ENCODE data around the gene AOPEP.
A peak's percentile ranks its signal among the peaks of the same experiment; 100 is the strongest.

Gene AOPEP

GRCh38 chr9:94761481-94761880, 35.0 kb downstream of the AOPEP start:
- no peak for DNase-seq (ENCODE audit: low read depth)

DNA sequence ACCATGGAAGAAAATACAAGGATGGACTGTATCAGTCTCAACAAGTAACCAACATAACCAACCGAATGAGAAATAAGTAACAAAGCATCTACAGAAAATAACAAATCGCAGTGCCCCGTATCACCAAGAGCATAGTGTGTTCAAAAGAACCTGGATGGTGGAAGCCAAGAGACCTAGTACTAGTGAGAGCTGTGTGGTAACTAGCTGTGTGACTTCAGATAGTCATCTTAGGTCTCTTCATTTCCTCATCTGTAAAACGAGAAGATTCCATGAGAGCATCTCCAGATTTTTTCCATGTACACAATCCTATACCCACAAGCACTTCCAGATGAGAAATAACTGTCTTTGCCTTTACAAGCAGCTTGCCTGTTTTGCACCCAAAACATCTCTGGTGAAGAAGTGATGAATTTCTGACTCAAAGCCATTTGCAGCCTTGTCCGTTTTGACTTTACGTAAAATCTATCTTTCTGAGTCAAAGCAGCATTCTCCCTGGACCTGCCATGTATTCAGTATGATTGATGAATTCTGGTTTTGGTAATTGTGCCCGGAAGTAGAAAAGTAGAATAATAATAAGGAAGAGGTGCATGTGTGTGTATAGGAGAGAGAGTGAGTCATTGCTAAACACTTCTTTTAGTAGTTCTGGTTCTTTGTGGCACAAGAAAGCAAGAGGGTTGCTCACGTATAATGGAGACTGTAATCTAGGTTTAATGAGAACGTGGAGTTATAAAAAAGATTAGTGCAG, 41.0 kb downstream of the AOPEP start:
- no peak for DNase-seq (ENCODE audit: low read depth)

DNA sequence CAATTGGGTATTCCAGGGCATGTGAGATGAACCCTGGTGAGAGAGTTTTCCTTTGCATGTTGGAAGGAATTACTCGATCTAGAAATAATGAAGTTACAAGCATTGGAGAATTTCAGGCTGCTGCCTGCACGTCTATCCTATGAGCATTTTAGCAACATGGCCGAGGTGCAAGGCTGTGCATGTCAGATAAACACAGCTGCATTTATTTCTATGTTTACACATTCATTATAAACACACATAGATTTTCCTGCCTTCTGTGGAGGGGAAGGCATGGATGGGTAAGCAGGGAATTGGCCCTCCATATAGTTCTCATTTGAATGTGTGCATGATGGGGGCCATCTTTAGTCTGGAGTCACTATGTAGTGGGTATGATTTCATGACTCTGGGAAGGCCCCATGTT, 42.3 kb downstream of the AOPEP start:
- DNase-seq (ENCODE audit: low read depth) = no peak

DNA sequence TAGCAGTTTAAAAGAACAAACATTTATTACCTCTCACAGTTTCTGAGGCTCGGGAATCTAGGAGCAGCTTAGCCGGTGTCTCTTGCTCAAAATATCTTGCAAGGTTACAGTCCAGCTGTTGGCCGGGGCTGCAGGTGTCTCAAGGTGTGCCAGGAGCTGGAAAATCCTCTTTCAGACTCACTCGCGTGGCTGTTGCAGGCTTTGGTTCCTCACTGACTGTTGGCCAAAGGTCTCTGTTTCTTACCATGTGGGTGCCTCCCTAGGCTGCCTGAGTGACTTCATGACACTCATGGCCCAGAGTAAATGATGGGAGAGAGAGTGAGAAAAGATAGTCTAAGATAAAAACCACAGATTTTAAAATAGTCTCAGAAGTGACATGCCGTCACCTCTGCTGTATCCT, 43.8 kb downstream of the AOPEP start:
- DNase-seq (ENCODE audit: low read depth) = no peak

- DNase-seq (ENCODE audit: low read depth) = no peak
Observed at GRCh38 chr9:94771096-94771495, 44.6 kb downstream of the AOPEP start.

DNA sequence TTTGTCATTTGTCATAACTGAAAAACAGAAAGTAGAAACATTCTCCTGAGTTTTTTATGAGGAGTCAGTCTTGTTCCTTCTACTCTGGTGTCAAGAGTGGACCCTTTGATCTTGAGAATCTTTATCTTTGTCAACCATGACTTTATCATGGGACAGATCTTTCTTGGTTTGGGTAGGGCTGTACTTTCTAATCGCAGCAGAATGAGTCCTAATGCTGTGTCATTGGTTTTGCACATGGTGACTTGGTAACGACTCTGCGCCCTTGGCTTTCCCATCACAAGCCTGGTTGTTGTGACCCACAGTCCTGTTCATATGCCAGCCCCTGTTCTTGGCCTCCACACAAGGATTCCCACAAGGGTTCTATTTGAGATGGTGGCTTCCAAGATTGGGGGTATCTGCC, 45.6 kb downstream of the AOPEP start:
- DNase-seq (ENCODE audit: low read depth) = no peak

GRCh38 chr9:94772639-94773303, 46.3 kb downstream of the AOPEP start:
- DNase-seq (ENCODE audit: low read depth) = no peak

DNA sequence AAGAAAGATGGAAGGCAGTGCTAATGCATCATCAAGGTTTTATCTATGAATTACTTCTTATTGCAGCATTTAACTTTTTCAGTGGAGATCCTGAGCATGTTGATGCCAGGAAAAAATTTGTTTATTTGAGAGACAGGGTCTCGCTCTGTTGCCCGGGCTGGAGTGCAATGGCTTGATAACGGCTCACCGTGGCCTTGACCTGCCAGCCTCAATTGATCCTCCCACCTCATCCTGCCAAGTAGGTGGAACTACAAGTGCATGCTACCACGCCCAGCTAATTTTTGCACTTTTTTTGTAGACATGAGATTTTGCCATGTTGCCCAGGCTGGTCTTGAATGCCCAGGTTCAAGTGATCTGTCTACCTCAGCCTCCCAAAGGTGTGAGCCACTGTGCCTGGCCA, 47.2 kb downstream of the AOPEP start:
- no peak for DNase-seq (ENCODE audit: low read depth)

DNA sequence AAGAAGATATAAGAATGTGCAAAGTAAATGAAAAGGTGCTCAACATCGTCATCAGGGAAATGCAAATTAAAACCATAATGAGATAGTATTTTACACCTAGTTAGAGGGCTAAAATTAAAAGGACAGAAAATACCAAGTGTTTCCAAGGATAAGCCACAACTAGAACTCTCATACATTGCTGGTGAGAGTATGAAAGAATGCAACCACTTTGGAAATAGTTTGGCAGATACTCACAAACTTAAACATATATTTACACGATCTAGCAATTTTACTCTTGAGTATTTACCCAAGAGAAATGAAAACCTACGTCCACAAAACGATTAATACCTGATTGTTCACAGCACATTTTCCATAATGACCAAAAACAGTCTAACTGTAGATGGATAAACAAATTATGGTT, 51.5 kb downstream of the AOPEP start:
- DNase-seq (ENCODE audit: low read depth) = no peak

- DNase-seq (ENCODE audit: low read depth) = no peak
Observed at GRCh38 chr9:94779031-94779430, 52.5 kb downstream of the AOPEP start.

DNA sequence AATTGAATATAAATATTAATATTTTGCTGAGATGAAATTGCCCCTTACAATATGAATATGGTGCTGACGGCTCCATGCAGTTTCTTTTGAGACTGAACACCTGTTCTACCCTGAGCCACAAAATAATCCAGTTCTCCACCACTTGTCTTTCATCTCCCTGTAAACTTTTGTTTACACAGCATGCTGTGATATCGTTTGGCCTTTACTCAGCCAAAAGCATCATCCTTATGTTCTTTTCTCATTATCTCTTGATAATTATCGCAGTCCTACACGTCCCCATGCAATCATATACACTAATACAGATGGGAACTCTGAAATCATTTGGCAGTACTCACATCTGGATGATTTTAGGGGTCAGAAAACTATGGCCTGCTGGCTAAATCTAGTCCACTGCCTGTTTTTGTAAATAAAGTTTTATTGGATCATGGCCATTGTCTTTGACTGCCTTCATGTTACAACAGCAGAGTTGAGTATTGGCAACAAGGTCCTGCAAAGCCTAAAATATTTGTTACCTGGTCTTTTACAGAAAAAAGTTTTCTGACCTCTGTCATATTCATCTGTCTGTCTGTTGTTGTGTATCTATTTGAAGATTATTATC, 53.3 kb downstream of the AOPEP start:
- no peak for DNase-seq (ENCODE audit: low read depth)

DNA sequence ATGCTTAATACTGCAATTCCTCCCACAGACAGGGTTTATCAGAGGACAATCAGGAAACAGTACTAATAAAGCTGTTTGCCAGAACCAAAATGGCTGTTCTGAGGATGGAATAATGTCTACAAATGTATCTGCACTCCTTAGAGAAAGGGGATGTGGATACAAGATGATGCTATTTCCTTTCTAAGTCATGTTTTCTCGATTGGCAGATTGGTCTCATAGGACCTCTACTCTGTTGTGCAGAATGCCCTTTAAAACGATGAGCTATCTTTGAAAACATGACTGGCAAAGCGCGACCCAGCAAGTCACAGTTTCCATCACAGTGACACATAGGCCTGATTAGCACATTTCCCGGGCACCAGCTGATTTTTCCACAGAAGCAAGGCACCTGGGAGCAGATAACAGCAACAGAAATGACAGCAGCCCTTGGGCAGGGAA, 54.0 kb downstream of the AOPEP start:
- DNase-seq (ENCODE audit: low read depth) = no peak

DNA sequence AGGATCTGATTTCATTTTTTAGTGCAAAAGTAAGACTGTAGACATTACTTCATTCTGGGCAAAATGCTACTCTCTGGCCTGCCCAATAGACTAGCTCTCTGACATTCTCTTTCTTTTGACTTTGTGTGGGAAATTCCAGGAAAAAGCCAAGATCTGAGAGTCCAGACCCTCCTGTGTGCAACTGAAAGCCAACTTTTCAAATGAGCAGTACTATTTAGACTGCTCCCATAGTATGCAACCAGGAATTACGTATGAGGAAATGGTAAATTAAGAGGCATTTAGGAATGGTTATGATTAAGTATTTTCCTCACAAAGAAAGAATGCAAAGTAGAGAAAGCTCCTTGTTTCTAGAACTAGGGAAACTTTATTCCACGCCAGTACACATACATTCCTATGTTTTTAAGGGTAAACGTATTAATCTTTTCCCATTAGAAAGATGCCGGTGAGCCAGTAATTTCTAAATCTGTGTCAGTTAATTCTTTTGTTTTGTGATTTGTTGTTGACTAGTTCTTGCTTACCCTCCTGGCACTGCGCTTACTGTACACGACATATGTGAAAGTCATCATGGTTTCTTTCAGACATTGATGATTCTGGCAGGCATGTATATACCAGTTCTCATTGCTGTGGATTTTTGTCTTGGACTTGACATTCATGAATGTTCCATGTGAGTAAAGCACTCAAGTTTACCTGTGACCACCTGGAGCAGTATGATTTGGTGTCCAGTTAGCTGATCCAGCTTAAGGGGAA, 56.0 kb downstream of the AOPEP start:
- no peak for DNase-seq (ENCODE audit: low read depth)

GRCh38 chr9:94783102-94783682, 56.7 kb downstream of the AOPEP start:
- peak; percentile 21 for DNase-seq (ENCODE audit: low read depth)

DNA sequence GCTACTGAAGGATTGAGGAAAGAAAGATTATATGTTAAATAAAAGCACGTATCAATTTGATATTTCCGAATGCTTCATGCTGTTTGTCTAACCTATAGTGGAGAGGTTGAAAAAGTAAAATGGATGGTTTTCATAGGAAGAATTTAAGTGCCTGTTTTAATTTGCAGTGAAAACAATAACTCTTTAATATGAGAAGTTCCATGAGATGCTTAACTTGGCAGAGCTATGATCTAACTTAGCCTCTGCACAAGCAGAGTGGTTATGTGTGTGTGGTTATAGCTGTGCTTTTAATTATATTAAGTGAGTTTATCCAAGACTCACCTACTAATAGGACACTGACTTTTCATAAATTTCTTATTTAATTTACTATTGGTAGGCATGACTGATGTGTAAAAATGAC, 57.4 kb downstream of the AOPEP start:
- DNase-seq (ENCODE audit: low read depth) = no peak

DNA sequence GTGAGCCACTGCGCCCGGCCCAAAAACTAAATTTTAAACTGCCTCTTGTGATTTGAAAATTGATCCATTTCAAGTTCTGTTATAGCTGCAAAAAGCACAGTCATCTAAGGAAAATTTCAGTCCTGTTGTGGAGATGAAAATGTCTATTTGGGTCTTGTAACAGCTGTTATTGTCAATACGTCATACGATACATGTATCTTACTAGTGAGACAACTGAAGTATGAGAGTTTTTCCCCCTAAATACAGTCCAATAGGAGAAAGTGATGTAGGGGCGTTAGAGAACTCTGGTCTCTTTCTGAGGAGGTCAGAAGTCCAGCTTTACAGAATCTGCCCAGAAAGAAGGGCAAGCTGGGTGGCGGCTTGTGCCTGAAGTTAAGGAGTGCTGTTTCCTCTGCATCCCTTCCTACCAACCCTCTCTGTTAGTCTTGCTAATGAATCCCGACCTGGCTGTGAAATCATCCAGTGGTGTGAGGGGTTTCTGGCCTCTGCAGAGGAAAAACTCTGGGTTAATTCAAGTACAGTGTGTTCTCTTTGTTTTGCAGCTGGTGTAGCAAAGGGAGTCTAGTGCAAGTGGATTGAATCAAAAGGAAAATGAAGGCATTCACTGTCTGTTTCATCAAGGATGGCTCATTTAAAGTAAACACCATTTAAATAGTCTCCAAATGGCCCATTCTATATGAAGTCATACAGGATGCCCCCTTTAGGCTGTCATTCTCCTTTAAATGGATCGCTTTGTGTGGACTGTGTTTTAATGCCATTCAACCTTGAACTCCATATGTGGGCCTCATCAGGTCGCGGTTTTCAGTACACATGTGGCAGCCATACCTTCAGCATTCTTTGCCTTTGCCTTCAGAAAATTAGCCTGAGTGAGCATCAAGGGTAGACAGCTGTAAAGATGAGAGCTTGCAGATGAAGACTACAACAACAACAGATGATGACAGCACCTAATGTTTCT, 59.0 kb downstream of the AOPEP start:
- no peak for DNase-seq (ENCODE audit: low read depth)

DNA sequence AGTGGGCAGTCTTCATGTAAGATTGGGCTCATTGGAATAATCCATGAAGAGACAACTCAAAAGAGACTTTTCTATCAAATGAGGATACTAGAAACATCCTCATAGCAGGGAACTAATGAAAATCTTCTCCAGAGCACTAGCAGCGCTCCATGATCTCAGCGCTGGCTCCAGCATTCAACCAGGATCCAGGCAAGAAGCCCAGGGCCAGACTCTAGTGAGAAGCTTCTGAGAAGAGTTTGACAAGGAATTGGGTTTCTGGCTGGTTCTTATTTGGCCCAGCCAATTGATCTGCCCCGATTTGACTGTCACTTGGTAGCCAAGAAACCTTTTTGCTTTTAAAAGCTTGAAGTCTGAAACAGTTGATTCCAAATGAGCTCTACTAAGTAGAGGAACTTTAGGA, 60.1 kb downstream of the AOPEP start:
- DNase-seq (ENCODE audit: low read depth) = no peak

GRCh38 chr9:94787266-94787665, 60.8 kb downstream of the AOPEP start:
- DNase-seq (ENCODE audit: low read depth) = no peak

DNA sequence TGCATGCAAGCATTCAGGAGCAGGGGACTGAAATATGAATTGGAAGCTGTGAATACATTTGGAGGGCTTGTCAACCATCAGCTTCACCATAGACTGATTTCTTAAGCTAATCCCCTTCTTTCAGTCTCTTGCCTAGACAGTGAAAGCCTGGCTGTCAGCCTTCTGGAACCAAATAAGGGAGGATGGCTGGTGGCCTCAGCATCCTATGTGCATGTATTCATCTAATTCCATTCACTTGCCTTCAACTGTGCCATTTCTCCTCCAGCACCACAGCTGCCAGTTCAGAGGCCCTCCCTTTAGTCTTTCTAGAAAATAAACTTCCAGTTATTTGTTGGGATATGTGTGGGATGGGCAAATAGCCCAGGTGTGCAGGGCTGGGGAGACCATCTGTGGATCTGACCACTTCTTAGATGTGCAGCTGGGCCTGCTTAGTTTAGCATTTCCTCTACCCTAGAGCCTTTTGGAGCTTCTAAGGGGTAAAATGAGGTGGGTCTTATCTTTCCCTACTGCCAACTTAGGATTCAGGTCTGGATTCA, 62.1 kb downstream of the AOPEP start:
- no peak for DNase-seq (ENCODE audit: low read depth)

DNA sequence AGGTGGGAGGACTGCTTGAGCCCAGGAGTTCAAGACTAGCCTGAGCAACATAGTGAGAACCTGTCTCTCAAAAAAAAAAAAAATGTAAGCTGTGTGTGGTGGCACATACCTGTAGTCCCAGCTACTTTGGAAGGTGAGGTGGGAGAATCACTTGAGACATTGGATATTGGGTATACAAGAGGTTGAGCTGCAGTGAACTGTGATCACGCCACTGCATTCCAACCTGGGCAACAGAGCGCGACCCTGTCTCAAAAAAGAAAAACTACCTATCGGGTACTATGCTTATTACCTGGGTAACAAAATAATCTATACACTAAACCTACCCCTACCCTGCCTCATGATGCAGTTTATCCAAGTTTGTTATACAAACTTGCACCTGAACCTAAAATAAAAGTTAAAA, 64.9 kb downstream of the AOPEP start:
- DNase-seq (ENCODE audit: low read depth) = no peak

DNA sequence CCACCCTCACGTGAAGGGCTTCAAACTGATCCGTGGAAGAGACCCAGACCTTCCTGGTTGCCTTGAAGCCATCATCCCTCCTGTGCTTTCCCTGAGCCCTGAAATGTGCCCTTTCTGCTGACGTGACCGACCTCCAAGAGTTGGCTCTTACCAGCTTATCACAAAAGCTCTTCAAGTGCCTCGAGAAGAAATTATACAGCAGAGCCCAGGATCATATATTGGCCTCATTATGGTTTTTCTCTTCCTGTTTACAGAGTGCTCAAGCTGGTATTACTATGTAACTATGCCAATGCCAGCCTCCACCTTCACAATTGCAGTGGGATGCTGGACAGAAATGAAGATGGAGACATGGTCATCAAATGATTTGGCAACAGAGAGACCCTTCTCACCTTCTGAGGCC, 66.0 kb downstream of the AOPEP start:
- DNase-seq (ENCODE audit: low read depth) = no peak

Measured in stimulated activated CD4-positive, alpha-beta T cell treated with anti-CD3 and anti-CD28 coated beads, Interleukin-2, amount 100 ng/mL, for 4 hours (primary cell).